NCI-H82 treated with DMSO at 0.1 percent for 48 hours (cell line): ENCODE measurements around the gene DNAJB14.

ENCODE experiments used
- DNase-seq: peaks from one replicate; lab custom pipeline; 2025; ENCODE audit not compliant: unreplicated experiment; lab: John Stamatoyannopoulos, UW

The DNAJB14 gene

DNA sequence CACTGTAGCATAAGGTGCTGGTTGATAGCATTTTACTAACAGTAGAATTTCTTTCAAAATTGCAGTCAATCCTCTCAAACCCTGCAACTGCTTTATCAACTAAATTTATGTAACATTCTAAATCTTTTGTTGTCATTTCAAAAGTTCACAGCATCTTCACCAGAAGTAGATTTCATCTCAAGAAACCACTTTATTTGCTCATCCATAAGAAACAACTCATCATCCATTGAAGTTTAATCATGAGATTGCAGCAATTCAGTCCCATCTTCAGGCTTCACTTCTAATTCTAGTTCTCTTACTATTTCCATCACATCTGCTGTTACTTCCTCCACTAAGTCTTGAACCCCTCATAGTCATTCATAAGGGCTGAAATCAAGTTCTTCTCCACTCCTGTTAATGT, 73.8 kb downstream of the DNAJB14 start:
- DNase-seq = no peak

DNA sequence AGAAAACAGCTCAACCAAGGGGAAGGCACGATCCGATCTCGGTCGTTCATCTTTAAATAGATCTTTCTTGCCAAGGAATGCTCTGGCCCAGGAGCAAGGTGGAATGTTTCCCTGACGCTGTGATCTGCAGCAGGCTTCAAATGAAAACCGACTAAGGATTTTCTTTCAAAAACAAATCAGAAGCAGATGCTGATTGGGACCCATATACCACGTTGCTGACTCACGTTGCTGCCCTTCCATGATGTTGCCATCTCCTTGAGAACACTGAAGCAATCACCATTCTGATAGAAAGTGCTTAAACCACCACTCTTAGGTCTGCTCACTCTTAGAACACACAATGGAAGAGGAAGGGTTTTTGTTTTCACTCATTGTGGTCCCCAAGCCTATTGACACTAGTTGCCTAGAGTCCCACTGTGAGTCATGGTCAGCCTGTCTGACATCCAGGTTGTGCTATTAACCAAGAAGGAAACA, 78.3 kb downstream of the DNAJB14 start:
- no peak for DNase-seq

DNA sequence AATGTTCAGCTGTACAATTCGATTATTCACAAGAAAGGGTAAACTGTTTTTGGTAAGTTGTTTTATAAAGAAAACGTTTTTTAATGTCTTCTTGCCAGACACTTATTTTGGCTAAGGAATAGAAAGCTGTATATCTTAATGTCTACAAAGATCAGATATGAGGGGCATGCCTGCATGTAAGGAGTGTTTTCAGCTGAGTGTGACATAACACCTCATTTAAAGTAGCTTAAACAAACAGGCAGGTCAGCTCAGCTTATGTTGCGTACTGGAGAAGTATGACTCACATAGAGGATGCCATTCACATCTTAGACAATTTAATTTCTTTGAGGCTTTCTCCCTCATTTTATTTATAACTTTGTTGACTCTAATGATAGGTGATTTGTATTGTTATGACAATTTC, 82.6 kb downstream of the DNAJB14 start:
- no peak for DNase-seq

DNA sequence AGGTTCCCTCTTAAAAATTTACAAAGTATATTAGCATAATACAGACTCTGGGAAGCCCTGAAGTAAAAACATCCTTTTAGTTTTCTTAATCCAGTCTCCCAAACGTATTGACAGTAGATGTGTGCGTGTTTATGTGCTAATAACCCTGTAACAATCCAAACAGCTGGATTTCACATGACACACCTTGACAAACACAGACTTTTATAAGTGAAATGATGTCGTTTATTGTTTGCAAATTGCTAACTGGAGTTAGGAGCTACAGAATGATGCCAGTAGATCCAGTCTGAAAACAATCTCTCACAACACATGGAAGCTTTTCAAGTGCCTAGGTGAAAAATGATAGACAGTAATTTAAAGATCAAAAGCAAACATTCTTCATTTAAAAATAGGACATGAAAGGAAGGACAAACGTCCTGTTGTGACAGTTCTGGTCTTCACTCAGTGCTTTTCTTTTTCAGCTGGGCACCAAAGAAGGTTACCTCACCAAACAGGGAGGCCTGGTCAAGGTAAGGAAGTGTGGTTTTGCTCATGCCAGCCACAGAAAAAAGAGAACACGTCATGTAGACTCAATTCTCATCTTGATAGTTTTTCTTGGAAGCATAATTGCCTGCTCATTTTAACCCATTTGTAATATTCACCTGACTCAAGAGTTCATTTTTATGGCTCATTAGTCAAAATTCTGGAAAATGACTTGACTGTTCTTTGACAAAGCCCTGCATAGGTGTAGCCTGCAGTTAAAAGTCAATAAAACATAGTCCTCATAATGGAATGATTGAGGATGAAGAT, 85.1 kb downstream of the DNAJB14 start:
- no peak for DNase-seq

DNA sequence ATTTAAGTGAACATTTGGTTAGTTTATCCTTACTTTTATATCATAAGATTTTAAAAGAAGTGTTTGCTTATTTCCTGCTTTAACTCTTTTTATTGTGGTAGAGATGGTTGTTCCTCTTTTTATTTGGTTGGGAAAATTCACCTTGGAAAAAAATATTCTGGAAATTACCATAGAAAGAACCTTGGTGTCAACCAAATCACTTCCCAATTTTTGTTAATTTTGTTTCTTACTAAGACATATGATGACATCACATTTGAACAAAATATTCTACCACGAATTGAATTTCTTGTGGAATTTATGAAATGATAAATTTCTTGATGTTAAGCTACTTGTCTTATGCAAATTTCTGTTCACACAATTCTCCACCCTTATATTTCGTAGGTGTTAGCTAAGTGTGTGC, 85.9 kb downstream of the DNAJB14 start:
- no peak for DNase-seq

DNA sequence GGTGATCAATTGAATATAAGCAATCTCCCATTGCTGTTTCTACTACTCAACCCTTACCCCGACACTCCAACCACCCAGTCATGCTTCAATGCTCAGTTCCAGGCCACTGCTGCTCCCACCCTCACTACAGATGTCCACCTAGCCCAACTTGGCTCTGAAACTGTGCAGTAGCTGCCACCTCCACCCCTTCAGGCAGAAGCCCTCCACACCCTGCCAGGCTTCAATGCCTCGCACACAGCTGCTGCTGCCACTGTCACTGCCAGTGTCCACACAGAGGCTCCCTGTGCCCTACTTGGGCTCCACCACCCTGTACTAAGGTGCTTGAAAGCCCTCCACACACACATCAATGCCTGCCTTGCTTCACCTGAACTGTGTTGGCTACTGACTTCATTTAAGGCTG, 86.8 kb downstream of the DNAJB14 start:
- DNase-seq = no peak

DNA sequence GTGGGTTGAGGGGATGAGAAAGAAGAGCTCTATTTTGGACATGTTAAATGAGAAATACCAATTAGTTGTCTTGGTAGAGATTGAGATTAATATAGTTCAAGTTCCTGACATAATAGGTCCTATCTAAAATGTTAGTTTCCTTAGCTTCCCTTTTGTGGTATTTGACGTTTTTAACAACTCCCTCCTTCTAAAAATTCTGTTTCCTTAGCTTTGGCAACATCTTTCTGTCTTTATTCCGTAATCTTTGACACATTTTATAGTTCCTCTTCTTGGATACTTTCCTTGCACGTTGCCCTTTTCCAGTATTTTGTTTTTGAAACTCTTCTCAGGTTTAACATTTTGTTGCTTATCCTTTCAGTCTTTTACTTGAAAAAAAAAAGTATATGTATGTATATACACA, 89.1 kb downstream of the DNAJB14 start:
- DNase-seq = no peak

DNA sequence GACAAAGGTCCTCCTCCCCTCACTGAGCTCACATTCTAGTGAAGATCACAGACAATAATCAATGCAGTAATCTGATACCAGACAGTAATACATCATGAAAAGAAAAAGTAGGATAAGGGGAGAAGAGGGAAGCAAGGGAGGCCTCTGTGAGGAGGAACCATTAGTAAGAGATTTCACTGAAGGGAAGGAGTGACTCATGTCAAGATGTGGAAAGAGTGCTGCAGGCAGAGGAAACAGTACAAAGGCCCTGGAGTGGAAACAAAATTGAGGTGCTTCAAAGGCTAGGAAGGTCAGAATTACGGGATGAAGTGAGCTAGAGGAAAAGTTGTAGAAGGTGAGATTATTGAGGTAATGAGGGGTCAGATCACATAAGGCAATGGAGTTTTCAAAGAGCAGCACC, 90.3 kb downstream of the DNAJB14 start:
- no peak for DNase-seq

DNA sequence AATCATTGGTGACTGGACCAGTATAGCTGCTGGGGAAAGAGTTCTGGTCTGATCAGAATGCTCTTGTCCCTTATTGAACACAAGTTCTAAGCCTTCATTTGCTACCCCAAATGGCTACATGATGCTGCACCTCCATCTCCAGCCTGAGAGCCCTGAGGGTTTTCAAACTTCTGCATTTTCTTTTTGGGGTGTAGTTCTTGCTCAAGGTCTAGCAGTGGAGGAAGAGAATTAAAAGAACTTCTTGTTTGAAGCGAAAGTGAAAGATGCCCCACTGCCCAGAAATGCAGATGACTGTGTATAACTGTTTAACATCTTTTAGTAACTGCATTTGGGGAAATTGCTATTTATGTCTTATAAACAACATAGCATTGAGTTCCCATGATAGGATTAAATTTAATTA, 90.7 kb downstream of the DNAJB14 start:
- no peak for DNase-seq

DNA sequence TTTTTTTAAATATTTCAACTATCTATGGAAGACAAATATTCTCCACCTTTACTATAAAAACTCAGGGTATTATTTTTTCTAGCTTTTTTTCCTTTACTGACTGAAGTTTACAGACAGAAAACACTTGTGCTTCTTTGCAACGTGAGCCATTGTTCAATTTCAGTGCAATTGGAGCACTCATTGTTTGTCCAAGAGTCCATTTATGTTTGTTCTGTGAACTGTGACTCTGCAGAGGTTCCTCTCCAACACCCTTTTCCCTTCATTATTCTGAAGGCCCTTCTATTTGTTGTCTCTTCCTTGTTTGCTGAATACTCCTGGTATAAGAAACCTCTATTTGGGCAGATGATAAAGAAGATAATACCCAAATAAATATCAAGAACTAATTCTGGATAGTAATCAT, 92.4 kb downstream of the DNAJB14 start:
- no peak for DNase-seq

DNA sequence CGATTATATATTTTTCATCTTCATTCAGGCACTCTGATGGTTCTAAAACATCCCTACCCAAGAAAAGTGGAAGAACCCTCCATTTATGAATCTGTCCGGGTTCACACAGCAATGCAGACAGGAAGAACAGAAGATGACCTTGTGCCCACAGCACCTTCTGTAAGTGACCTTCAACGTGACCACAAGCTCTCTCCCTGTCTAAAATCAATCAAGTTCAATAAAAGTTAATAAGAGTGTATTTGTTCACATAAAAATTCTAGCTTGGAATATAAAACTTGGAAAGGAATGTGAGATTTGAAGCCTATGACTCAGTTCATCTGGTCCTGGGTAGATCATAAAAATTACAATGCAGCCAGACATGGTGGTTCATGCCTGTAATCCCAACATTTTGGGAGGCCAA, 93.2 kb downstream of the DNAJB14 start:
- DNase-seq = no peak

DNA sequence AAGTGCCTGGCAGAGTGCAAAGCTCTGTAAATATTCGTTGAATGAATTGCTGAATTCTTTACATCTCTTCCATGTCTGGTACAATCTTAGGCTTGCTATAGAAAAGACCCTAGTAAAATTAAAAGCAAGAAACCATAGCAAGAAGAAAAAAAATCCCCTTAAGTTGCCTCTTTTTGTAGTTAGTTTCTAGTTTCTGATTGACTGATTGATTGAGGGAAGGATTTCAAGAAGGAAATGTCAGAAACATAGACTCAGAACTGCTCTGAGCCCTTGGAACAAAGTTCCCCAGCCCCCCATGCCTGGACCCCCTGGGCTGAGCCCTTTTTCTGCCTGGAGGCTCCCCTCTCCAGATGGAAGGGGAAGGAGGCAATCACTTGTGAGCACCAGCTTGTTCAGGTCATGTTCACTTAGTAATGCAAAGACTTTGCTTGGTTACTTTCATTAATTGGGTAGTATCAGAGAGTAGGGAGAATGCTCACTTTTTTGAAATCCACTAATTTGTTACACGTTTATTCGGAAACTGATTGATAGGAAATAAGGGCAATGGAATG, 94.1 kb downstream of the DNAJB14 start:
- DNase-seq = no peak

DNA sequence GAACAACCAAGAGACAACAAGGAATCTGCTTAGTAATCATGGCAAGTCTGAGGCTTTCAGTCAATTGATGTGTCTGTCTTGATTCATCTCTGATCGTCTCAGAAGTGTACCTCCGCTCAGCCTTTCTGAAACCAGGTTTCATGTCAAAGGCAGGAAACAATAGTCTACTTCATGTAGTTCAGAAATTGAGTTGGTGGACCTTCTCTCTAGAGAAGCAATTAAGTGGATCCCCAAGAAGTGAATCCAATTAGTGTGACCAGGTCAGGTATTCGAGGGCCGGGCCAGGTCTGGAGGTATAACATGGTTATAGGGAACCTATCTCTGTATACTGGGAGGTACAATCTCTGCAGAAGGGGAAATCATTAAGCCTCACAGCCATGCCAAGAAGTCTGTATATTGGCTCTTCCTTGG, 97.8 kb downstream of the DNAJB14 start:
- DNase-seq = no peak

DNA sequence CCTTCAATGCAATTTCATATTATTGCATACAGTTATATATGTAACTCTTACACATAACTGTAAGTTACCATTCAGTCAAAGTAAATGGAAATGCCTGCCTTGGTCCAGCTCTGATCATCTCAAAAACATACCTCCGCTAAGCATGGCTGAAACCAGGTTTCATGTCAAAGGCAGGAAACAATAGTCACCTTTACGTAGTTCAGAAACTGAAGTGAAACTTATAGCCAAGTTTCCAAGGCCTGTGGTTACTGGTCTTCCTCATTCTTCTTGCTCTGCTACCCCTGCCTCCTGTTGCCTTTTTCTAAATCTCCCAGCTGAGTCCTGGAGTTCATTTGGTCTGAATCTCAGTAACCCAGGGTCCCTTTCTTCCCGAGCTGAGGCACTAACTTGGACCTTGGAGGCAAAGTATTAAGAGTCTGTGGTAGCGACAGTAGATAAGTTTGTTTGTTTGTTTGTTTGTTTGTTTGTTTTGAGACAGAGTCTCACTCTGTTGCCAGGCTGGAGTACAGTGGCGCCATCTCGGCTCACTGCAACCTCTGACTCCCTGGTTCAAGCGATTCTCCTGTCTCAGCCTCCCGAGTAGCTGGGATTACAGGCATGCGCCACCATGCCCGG, 98.9 kb downstream of the DNAJB14 start:
- DNase-seq = no peak

DNA sequence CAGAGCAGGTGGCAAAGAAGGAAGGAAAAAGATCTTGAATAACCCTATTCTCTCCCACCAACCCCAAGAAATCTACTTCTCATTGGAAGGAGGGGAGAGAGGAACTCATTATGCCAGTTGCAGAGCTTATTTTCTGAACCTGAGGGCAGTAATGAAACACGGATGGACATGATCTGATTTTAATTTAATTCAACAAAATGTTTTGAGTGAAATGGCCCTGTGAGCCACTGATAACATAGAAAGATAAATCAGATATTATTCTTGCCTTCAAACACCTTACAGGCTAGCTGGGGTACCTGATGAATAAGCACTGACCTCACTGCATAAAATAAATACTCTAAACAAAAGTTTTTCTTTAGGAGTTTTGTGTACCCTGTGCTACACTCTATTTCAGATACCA, 99.5 kb downstream of the DNAJB14 start:
- no peak for DNase-seq
